ENCODE measurements around the gene COL8A1.

Gene COL8A1

GRCh38 chr3:99626417-99626788 lies 12.0 kb upstream of the COL8A1 start:
- DNase-seq (ENCODE audit: low read depth in 1 of 2, low spot score in 1 of 2): no peak
- TF ChIP-seq JUND (IDR thresholded peaks at IDR 0.05; ENCODE audit: low read depth): no peak
- in situ Hi-C loops (cut with HindIII; ENCODE audit: low pct_unique_long_range_greater_than_20kb, low sequenced_read_pairs): no loop called here

DNA sequence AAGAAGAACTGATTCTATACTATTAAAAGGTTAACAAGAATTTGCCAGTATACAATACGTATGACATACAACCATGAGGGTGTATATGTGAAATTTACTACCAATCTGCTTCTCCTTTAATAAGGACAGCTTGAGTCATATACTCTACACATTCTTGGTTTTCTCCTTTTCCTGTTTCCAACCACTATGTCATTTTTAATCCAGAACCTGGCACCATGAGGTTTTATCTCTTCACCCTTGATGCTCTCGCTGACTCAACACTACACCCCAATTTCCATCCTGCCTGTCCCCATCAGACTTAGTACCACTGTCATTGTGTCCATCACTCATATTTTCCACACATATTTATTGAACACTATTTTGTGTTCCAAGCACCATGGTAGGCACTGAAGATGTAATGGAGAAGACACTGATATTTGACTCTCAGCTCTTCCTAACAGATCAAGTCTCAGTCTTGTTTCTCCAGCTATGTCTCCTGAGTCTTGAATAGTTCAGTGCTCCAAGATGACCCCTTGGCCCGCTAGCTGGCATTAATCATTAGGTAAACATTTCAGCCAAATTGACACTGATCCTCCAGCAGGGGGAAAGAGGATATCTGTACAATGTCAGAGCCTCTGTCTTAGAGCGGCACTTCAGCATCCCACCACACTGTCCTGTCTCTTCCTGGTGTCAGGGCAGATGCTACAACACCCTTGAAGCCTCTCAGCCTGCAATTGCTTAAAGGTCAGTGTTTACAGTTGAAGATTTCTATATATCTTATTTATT lies 11.2 kb upstream of the COL8A1 start:
- no peak for DNase-seq (ENCODE audit: low read depth in 1 of 2, low spot score in 1 of 2)
- TF ChIP-seq JUND (IDR thresholded peaks at IDR 0.05; ENCODE audit: low read depth): no peak
- in situ Hi-C loops (cut with HindIII; ENCODE audit: low pct_unique_long_range_greater_than_20kb, low sequenced_read_pairs): no loop called here

GRCh38 chr3:99630815-99631214 lies 7.6 kb upstream of the COL8A1 start:
- no peak for DNase-seq (ENCODE audit: low read depth in 1 of 2, low spot score in 1 of 2)
- TF ChIP-seq JUND (IDR thresholded peaks at IDR 0.05; ENCODE audit: low read depth): no peak
- in situ Hi-C loops (cut with HindIII; ENCODE audit: low pct_unique_long_range_greater_than_20kb, low sequenced_read_pairs): no loop called here

- no peak for TF ChIP-seq JUND (IDR thresholded peaks at IDR 0.05; ENCODE audit: low read depth)
- in situ Hi-C loops (cut with HindIII; ENCODE audit: low pct_unique_long_range_greater_than_20kb, low sequenced_read_pairs): no loop called here
- DNase-seq (ENCODE audit: low read depth in 1 of 2, low spot score in 1 of 2): no peak
Measured at GRCh38 chr3:99633887-99634558, 4.4 kb upstream of the COL8A1 start.

DNA sequence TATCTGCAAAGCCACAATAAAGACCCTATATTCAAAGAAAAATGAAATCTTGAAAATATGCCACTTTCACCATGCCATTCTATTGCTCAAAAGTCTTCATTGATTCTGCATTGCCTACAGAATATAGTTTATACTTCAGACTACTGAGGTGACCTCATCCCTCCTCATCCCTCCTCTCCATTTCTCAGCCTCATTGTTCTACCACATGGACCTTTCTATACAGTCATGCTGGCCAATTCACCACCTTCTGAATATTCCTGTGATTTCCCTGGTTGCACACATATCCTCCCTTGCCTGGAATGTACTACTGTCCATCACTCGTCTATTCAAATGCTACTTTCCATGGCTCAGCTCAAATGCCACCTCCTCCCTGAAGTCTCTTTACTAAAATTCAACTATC lies 3.5 kb upstream of the COL8A1 start:
- in situ Hi-C loops (cut with HindIII; ENCODE audit: low pct_unique_long_range_greater_than_20kb, low sequenced_read_pairs): no loop called here
- TF ChIP-seq JUND (IDR thresholded peaks at IDR 0.05; ENCODE audit: low read depth): no peak
- DNase-seq (ENCODE audit: low read depth in 1 of 2, low spot score in 1 of 2): no peak

GRCh38 chr3:99635348-99635747 lies 3.0 kb upstream of the COL8A1 start:
- no peak for DNase-seq (ENCODE audit: low read depth in 1 of 2, low spot score in 1 of 2)
- no peak for TF ChIP-seq JUND (IDR thresholded peaks at IDR 0.05; ENCODE audit: low read depth)
- in situ Hi-C loops (cut with HindIII; ENCODE audit: low pct_unique_long_range_greater_than_20kb, low sequenced_read_pairs): no loop called here

- DNase-seq (ENCODE audit: low read depth in 1 of 2, low spot score in 1 of 2): no peak
- no peak for TF ChIP-seq JUND (IDR thresholded peaks at IDR 0.05; ENCODE audit: low read depth)
- in situ Hi-C loops (cut with HindIII; ENCODE audit: low pct_unique_long_range_greater_than_20kb, low sequenced_read_pairs): no loop called here
Measured at GRCh38 chr3:99637016-99637367, 1.4 kb upstream of the COL8A1 start.

- no peak for TF ChIP-seq JUND (IDR thresholded peaks at IDR 0.05; ENCODE audit: low read depth)
- no peak for DNase-seq (ENCODE audit: low read depth in 1 of 2, low spot score in 1 of 2)
- in situ Hi-C loops (cut with HindIII; ENCODE audit: low pct_unique_long_range_greater_than_20kb, low sequenced_read_pairs): no loop called here
Measured at GRCh38 chr3:99637368-99638111, 854 bp upstream of the COL8A1 start.

DNA sequence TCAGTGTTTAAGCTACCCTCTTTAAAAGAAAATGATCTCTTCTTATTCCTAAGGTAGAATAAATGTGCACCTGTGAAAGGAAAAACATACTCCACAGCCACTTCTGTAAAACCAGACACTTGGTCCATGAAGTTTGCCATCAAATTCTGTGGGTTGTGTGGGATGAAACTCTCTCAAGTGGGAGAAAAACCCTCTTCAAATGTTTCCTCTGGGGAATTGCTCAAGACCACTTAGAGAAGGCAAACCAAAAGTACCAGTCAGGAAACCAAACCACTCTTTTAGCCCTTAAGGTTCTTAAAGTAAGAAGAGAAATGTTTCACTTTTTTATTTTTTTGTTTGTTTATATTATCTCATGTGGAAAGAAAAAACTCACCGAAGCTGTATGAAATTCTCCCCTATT lies 1.2 kb downstream of the COL8A1 start:
- DNase-seq (ENCODE audit: low read depth in 1 of 2, low spot score in 1 of 2): no peak
- TF ChIP-seq JUND (IDR thresholded peaks at IDR 0.05; ENCODE audit: low read depth): no peak
- in situ Hi-C loops (cut with HindIII; ENCODE audit: low pct_unique_long_range_greater_than_20kb, low sequenced_read_pairs): no loop called here

- DNase-seq (ENCODE audit: low read depth in 1 of 2, low spot score in 1 of 2): no peak
- no peak for TF ChIP-seq JUND (IDR thresholded peaks at IDR 0.05; ENCODE audit: low read depth)
- in situ Hi-C loops (cut with HindIII; ENCODE audit: low pct_unique_long_range_greater_than_20kb, low sequenced_read_pairs): no loop called here
Measured at GRCh38 chr3:99640214-99640851, 1.9 kb downstream of the COL8A1 start.

DNA sequence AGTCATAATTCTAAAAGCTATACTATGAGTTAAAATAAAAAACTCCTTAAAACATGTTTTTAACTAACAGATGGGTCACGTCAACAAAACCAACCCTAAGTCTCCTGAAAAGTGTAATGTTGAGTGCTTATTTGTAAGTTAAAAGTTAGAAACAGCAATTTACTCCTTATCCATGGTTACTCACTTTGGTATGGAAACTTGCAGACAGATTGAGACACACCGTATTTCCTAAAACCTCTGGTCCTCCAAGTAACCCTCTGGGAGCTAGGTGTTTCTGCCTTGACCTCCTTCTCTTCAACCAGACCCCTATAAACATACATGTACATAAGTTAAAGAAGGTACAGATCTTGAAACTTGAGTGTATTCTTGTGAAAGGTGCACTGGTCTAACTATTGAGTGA lies 3.1 kb downstream of the COL8A1 start:
- in situ Hi-C loops (cut with HindIII; ENCODE audit: low pct_unique_long_range_greater_than_20kb, low sequenced_read_pairs): no loop called here
- no peak for DNase-seq (ENCODE audit: low read depth in 1 of 2, low spot score in 1 of 2)
- no peak for TF ChIP-seq JUND (IDR thresholded peaks at IDR 0.05; ENCODE audit: low read depth)

- in situ Hi-C loops (cut with HindIII; ENCODE audit: low pct_unique_long_range_greater_than_20kb, low sequenced_read_pairs): no loop called here
- no peak for TF ChIP-seq JUND (IDR thresholded peaks at IDR 0.05; ENCODE audit: low read depth)
- no peak for DNase-seq (ENCODE audit: low read depth in 1 of 2, low spot score in 1 of 2)
Measured at GRCh38 chr3:99641982-99642381, 3.6 kb downstream of the COL8A1 start.

- TF ChIP-seq JUND (IDR thresholded peaks at IDR 0.05; ENCODE audit: low read depth): no peak
- in situ Hi-C loops (cut with HindIII; ENCODE audit: low pct_unique_long_range_greater_than_20kb, low sequenced_read_pairs): no loop called here
- DNase-seq (ENCODE audit: low read depth in 1 of 2, low spot score in 1 of 2): no peak
Measured at GRCh38 chr3:99644017-99644416, 5.6 kb downstream of the COL8A1 start.

All from T47D (cell line).